ENCODE data around the gene FALEC. TPM values are rescaled to one million over a fixed set of nuclear protein-coding genes. Genes with fewer than 3 reads are reported as not detected.
A peak's percentile ranks its signal among the peaks of the same experiment; 100 is the strongest.

The FALEC gene
- total and polyA plus RNA-seq, 2 experiments from 2014 or later: 1.7 TPM; not detected in 1

GRCh38 chr1:150546294-150546937, 30.9 kb downstream of the FALEC start:
- DNase-seq (ENCODE audit: low spot score): peak; percentile 1
- TF ChIP-seq EZH2 (IDR thresholded peaks at IDR 0.05; ENCODE audit: low read depth, unreplicated experiment): no peak
- no peak for TF ChIP-seq CREB1 (CRISPR knock-in tag; IDR thresholded peaks at IDR 0.05; ENCODE audit: low read depth)
- TF ChIP-seq STAT1 (IDR thresholded peaks at IDR 0.05; ENCODE audit: unreplicated experiment): no peak
- no peak for TF ChIP-seq EZH2phosphoT487 (IDR thresholded peaks at IDR 0.05; ENCODE audit: unreplicated experiment)
- TF ChIP-seq POLR2AphosphoS5 (IDR thresholded peaks at IDR 0.05; ENCODE audit: low read depth): no peak
- no peak for TF ChIP-seq ZNF462 (CRISPR knock-in tag; IDR thresholded peaks at IDR 0.05)
- no peak for TF ChIP-seq NANOG (IDR thresholded peaks at IDR 0.05; ENCODE audit: borderline replicate concordance)
- TF ChIP-seq REST (IDR thresholded peaks at IDR 0.05; ENCODE audit: unreplicated experiment): no peak
- no peak for TF ChIP-seq JUNB (IDR thresholded peaks at IDR 0.05; ENCODE audit: unreplicated experiment)
- TF ChIP-seq ZNF331 (CRISPR knock-in tag; IDR thresholded peaks at IDR 0.05; ENCODE audit: low read depth): no peak
- no peak for TF ChIP-seq ZNF114 (CRISPR knock-in tag; IDR thresholded peaks at IDR 0.05)
- TF ChIP-seq ETS1 (IDR thresholded peaks at IDR 0.05): no peak
- TF ChIP-seq CTCF (conservative IDR thresholded peaks at IDR 0.05; ENCODE audit: low read depth in 2 of 2): no peak
- Histone ChIP-seq H3K4me1 (ENCODE audit: insufficient read depth) (no peaks in the 10 kb centered on the region; the same call in 1 of the 2 replicates), H3F3A (replicated peaks; ENCODE audit: low read depth) (peaks cover 9% of the 10 kb centered on the region), H4K20me1 (replicated peaks; ENCODE audit: insufficient read depth) (no peaks in the 10 kb centered on the region), H3K27me3 (ENCODE audit: insufficient read depth) (peaks cover 30% of the 10 kb centered on the region), H2AFZ (no peak overlapping the region), H3K9me2 (ENCODE audit: insufficient read depth) (no peaks in the 10 kb centered on the region), H3K27ac (ENCODE audit: low read depth) (no peak overlapping the region), H3K79me2 (replicated peaks; ENCODE audit: insufficient read depth) (no peaks in the 10 kb centered on the region), H3K4me3 (no peak overlapping the region), H3K36me3 (ENCODE audit: insufficient read depth) (no peaks in the 10 kb centered on the region), H3K4me2 (no peak overlapping the region)
- Mint-ChIP-seq H3K4me3 (no peak overlapping the region), H3K27me3 (ENCODE audit: insufficient read depth, low read depth, poor library complexity) (peaks cover 29% of the 10 kb centered on the region), H3K27ac (no peak overlapping the region), H3K4me1 (peaks cover 13% of the 10 kb centered on the region), H3K9me3 (no peaks in the 10 kb centered on the region), H3K36me3 (ENCODE audit: low read depth) (no peaks in the 10 kb centered on the region; the same call in 2 of the 3 replicates)
- no peak for ATAC-seq

All from GM23338 (cell line).